Islet of Langerhans (tissue), 1 donor: Measurements from ENCODE around the gene KCNK5.

Experiments used
- FAIRE-seq: peaks from one replicate; lab custom pipeline; 2011; peaks lifted over from hg19 to GRCh38; lab: Jason Lieb, UNC

Gene KCNK5

DNA sequence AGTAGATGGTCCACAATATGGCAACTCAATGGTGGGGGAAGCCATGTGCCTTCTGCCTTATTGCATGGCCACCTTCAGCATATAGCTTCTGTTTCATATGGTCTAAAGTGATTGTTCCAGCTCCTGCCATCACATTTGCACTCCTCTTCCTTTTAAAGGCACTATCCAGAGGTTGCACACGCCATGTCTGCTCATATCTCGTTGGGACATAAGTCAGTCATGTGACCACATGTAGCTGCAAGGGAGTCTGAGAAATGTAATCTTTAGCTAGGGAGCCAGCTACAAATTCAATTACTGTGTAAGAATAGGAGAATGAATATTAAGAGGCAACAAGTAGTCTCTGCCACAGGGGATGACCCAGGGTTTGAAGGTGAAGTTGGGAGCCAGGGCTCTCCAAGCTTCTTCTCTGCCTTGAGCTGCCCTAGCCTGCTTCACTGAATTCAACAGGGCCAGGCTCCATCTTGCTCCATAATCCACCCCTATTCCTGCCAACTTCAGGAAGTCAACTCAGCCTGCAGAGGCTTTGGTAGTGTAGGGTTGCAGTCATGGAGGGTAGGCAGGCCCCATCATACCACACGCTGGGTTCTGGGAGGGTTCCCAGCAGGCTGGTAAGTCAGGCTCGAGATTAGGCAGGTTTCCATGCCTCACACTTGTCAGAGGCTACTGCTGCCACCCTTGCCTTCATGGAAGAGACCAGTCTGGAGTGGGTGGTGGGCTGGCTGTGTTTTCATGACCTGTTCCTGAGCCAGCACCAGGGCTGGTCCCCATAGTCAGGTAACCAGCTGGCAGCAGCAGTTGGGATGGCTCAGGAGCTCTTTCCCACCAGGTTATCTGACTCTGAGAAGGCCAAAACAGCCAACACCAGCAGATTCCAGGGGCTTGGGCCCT is 57.5 kb downstream of the KCNK5 start:
- FAIRE-seq, result no peak

DNA sequence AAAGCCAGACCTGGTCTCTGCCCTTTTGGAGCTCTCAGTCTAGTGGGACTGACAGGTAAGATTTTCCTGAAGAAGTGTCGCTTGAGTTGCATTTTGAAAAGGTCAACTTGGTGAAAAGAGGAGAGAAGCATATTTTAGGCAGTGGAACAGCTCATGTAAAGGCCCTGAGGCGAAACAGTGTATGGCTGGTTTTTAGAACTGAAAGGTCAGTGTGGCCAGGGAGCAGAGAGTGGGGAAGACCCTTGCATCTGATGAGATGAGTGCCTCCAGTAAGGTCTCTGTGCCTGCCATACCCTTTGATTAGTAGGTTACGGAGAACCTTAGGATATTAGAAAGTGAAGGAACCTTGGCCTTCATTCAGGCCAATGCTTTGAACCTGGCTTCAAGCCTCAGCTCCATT is 58.4 kb downstream of the KCNK5 start:
- no peak for FAIRE-seq

DNA sequence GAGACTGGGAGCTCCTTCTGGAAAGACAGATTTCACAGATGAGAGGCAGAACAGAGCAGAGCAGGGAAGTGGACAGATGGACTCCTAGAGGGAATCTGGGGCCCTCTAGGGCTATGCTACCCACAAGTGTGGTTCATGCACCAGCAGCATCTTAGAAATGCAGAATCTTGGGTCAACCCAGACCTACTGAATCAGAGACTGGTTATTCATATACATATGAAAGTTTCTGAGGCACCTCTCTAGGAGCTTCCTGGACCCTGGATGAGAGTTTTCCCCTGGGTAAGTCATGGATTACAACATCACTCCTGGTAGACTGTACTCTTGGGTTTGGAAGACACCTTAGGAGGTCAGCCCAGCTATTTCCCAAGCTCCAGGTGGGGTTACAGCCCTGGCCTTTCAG is 58.9 kb downstream of the KCNK5 start:
- no peak for FAIRE-seq

DNA sequence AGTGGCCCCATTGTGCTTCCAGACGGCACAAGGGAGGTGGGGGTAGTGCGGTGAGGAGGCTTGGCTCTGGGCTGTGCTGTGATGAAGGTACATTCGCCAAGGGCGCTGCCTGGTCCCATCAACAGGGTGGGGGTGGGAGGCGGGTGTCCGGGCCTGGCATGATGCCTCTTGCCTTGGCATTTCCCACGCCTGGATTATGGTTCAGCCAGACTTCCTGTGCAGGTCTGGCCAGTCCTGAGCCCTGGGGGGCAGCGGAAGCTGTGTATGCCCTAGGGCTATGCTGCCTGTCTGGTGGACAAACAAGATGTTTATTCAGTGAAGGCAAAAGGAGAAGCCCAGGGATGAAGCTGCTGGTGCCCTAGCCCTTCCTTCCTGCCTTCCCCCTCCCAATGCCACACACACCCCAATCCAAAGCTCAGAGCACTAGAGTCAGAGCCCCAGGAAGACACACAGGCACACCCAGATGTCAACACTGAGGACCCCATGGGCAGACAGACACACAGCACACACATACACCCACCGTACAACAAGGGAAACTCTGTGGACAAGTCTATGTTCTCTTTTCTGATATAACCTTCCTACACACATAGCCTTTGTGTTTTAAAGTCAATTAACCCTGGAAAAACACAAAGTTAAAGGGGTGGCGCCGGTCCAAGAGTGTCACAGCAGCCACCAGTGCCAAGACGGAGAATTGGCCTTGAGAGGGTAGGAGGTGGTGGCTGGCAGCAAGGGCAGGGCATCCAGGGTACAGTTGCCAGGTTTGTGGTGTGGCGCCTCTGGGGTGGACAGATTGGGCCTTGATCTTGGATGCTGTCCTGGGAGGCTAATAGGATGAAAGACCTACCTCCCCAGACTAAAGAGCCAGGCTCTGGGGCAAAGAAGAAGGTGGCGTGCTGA is 59.6 kb downstream of the KCNK5 start:
- FAIRE-seq, result no peak

DNA sequence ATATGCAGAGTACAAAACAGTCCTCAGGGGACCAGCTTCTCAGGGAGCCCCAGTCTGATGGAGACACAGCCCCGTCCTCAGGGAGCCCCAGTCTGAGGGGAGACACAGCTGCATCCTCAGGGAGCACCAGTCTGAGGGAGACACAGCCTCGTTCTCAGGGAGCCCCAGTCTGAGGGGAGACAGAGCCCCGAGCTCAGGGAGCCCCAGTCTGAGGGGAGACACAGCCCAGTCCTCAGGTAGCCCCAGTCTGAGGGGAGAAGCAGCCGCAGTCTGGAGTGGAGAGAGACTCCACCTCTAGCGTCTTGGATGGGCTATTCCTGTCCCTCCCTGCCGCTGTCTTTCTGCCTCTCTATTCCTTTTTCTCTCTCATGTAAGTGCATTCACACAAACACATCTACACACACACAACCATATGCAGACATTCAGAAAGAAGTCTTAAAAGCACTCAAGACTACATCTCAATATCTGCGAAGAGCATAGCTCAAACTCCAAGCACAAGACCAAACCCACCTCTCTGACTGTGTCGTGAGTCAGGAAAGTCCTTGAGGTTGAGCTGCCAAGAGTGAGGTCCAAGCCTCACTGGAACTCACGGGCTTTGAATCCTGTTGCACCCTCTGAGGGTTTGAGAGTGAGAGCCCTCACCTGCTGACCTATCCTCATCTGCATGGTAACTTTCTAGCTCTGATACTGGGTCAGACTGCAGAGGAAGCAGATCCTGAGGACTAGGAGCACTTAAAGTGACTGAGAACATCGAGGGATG is 61.2 kb downstream of the KCNK5 start:
- FAIRE-seq, result no peak

DNA sequence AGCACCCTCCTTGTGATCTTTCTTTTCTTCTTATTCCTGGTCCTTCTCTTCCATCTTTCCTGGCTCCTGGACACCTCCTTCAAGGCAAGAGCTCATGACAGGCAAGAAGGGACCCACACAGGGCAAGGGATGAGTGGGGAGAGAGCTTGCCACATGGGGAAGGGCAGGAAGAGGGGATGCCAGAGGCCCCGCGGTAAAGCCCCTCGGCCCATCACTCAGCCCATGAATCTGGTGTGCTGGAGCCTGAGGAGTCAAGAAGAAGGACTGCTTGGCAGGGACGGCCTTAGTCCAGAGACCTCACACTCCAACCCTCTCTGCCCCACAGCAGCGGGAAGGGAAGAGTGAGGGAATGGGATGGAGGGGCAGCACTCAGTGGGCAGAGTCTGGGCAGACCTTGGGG is 62.0 kb downstream of the KCNK5 start:
- FAIRE-seq, result no peak

DNA sequence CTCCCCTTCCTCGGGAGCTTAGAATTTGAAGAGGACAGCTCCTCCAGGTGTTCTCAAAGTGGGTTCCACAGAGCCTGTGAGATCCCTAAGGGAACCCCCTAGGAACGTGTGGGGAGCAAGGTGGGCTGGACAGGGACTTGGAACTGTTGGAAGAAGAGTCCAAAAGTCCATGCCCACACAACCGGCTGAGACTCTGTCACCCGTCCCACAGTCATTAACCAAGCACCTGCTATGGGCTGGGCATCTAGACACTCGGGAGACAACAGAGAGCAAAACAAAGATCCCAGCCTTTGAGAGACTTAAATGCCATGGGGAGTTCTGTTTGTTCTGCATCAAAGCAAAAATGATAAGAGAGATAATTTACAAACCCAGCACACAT is 62.4 kb downstream of the KCNK5 start:
- no peak for FAIRE-seq

DNA sequence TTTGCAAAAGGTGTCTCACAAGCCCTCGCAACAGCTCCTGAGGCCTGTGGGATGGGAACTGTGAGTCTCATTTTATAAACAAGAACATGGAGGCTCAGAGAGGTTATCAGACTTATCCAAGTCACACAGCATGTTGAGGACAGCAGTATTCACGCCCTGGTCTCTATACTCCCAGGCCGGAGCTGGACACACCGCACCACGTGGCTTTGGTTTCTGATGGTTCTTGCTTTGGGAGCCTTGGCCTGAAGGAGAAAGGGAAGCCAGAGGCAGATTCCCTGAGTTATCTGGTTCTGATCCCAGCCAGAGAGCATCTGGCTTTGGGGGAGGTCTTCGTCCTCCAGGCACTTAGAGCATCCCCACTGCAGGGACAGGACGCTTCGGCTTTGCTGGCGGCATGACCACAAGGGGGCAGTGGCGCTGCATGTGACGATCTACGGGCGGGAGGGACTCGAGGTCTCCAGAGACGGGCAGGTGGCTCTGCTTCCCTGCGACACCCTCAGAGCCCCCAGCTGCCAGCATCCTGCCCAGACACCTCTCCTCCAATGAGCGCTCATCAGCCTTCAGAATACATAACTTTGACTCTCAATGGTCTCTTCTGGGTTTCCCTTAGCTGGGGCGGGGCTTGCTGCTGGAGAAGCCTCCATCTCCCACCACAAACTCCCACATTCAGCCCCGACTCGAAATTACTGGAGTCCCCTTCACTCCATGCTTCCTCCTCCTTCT is 62.9 kb downstream of the KCNK5 start:
- FAIRE-seq, result no peak

DNA sequence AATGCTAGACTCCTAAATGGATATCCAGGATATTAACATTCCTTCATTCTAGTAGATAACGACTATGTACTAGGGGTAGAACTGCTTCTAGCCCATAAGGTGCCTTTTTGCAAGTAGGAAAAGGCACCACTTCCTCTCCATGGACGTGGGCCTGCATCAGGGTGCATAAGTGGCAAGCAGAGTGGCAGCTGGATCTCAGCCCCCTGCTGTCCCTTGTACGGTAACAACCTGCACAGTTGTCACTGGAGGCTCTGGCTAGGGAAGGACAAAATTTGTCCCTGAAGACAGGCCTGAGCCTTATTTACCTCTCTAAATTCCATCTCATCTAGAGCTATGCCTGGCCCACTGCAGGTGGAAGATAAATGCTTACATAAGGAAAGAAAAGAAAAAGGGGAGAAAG is 71.8 kb downstream of the KCNK5 start:
- FAIRE-seq, result no peak

DNA sequence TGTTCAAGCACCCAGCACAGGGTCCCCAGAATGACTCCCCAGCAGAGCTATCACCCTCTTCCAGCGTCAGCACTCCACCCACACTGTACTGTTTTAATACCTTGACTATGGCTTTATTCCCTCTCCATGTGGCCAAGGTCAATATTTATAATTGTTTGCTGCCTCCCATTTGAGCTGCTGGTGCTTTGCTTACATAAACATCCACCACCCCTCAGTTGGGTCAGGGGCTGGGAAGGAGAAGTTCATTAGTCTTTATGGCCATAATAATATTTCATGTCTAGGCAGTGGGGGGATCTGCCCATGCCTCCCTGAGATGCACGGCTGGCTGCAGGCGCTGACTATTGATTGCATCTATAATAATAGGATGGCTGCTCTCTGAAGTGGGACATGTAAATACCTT is 72.5 kb downstream of the KCNK5 start:
- FAIRE-seq, result no peak

DNA sequence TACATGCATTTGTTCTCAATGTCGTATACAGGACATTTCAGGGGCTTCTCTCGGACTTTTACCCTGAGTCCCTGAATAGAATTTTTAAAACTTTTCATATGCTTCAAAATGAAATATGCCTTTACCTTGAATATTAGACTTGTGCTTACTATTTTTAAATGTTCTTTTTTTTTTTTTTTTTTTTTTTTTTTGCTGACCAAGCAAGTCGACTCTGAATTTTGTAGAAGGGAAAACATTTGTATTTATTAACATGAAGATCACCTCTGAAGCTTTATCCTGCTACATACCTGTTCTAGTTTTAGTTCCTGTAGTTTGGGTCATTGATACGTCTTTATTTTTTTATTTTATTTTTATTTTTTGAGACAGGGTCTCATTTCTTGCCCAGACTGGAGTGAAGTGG is 74.6 kb downstream of the KCNK5 start:
- no peak for FAIRE-seq

DNA sequence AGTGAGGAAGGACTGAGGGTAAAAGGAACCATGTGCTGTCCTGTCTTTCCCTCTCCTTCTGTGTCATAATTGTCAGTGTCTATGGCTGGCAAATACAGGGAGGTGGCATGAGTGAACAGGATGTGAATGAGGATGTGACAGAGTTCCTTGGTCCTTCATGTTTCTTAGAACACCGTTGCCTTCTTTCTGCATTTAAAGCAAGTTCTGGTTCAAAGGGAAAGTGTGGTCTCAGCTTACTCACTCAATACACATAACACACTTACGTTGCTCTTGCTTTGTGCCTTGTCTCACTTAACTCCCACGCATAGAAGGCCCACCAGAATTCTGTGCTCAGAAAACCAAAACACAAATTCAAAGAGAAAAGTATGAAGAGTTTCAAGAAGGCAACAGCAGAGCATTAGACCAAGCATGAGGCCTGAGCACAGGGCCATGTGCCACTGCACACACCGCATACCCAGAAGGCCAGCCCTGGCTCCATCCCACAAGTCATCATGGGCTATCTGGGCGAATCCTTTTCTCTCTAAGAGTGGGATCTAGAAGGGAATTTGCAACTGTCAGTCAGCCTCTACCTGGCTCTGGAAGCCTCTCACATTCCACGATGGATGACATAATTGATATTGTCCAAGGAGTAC is 75.4 kb downstream of the KCNK5 start:
- FAIRE-seq, result no peak

DNA sequence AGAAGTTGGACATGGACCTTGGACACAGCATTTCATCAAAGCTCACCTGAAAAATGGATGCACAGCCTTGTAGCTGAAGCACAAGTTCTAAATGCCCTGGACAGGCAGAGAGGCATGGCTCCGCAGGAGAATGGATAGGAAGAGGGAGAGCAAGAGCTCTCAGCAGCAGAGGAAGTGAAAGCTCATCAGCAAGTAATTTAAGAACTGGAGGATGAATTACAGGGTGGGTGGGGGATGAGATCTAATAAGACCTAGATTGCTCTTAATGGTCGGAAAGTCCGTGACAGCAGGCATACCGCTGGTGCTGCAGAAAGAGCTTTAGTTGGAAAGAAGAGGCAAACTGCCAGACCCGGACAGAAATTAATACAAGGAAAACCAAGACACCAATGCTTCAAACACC is 77.0 kb downstream of the KCNK5 start:
- no peak for FAIRE-seq

DNA sequence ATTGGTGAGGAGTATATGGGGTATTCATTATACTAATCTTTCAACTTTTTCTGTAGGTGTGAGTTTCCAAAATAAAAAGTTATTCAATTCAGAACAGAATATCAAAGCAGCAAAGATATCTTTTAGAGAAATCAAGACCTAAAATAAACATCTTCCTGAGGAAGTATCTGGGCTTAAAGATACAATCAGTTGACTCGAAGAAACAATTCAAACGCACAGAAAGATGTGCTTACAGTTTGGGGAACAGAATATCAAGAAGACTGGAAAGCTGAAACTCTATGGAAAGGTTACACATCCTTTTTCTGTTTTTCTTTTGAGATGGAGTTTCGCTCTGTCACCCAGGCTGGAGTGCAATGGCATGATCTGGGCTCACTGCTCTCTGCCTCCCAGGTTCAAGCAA is 78.1 kb downstream of the KCNK5 start:
- no peak for FAIRE-seq

DNA sequence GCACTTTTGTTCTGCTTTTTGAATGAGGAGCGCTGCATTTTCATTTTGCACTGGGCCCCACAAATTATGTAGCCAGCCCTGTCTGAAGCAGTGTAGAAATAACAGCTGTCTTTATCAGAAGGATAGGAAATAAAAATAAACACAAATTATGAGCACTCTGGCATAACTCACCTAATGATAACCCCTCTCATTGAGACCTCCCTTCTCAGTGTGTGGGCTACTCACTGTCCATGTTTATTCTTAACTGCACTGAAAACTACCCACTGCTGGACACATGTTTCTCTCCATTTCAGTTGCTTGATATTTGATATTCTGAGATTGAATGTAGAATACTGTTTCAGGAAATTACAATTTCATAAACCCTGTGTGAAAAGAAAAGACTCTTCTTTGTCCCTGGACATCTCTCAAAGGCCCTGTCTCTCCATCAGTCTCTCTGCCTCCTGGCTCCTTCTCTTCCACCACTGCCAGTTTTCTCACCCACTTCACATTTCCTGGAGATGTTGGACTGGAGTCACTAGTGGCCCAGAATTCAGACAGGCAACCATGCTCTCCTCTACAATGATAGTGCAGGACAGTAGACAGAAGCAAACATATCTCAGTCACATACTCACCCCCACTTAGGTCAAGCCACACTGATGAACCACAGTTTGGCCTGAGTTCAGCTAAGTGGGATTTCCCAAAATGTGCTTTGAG is 84.6 kb downstream of the KCNK5 start:
- FAIRE-seq, result no peak

DNA sequence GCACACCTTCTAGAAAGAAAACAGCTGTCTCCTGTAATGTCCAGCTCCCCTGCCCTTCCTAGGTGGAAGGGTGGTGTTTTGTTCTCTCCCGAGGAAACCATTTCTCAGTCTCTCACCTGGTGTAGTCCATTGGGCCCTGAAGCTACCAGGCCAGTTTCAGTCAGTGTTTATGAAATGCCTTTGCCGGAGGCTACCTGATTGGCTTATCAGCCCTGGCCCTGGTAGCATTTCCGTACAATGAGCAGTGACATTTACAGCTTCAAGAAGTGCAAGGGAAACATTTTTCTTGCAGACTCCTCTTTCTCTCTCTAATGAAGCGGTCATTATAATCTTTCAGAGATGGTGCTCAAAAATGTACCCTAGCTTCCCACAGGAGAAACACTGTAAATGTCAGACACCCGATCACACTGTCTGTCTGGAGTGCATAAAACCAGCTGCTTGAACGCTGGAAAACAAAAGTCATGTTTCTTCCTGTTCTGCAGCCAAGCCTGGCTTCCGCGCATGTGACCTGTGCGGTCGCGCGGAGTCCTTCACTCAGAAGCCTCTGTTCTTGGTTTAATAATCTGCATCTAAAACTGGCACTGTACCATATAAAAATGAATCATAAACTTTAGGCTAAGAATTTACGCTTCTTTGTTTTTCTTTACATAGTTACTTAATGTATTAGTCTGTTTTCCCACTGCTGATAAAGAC is 85.9 kb downstream of the KCNK5 start:
- FAIRE-seq, result no peak

DNA sequence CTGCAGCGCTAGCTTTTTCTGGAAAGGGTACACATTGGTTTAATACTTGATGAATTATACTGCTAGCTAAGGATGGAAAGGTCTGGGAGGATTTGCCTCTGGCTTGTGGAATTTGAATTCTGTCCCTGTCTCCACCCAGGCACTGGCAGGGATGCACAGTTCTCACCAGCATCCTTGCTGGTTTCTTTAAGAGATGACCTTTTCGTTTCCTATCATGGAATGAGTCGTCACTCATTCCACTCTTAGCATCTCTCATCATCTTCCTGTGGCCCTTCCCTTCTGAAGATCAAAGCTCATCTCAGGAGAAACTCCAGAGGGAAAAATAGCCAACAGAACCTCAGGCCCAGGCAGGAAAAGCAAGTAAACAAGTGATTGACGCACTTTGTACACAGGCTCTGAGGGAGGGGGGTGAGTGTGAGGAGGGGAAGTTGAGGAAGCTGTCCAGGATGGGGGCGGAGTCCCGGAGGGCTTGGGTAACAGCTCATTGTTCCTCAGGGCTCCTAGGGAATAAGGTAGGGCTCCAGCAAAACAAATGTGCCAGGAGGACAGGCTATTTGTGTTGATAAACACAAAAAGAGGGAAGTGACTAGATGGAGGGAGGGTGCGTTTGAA is 88.6 kb downstream of the KCNK5 start:
- FAIRE-seq, result no peak
